Stimulated activated CD8-positive, alpha-beta memory T cell treated with anti-CD3 and anti-CD28 coated beads, Interleukin-4, amount 100 ng/mL, for 24 hours (primary cell): ENCODE measurements around the gene ENSA.
A peak's percentile ranks its signal among the peaks of the same experiment; 100 is the strongest.
"Not testable (repeated sequence)": the region's sequence is repeated elsewhere in the genome, so short reads cannot be mapped to it uniquely, and the experiment has no call there.

Experiments
- DNase-seq: peaks from one replicate; pipeline ENCODE4 v3.0.0-alpha.2; 2020; ENCODE audit warnings: low read depth

Gene ENSA

GRCh38 chr1:150621497-150622302 lies 7.7 kb downstream of the ENSA start:
- DNase-seq: peak; percentile 33

GRCh38 chr1:150620919-150621318 lies 8.5 kb downstream of the ENSA start:
- no peak for DNase-seq

- no peak for DNase-seq
These were observed 9.6 kb downstream of the ENSA start for GRCh38 chr1:150619576-150620509.

- DNase-seq: no peak
These were observed 13.8 kb downstream of the ENSA start for GRCh38 chr1:150615346-150616201.

DNA sequence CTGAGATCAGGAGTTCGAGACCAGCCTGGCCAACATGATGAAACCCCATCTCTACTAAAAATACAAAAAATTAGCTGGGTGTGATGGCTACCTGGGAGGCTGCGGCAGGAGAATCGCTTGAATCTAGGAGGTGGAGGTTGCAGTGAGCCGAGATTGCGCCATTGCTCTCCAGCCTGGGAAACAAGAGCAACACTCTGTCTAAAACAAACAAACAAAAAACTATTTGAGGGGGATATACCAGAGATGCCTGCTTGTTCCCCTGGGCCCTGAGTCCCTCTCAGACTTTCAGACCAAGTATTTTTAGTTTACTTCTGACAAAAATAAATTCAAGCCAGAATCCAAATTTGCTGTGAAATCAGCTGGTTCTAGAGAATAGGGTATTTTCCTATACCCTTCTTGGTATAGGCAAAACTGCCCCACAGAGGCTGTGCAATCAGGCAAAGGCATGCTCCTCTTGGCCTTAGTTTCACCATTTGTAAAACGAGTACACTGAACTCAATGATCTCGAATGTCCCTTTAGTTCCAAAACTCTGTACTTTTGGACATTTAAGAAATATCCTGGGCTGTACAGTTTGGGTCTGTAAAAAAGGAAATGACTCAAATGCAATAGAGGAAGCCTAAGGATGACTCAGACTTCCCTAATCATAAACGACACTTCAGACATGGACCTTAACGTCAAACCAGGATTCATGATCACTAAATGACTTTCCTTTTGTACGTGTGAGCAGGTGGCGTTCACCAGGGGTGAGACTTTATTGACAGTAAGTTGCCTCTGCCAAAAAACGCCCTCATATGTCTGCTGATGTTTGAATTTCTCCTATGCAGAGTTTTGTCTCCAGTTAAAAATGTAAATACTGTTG lies 16.1 kb downstream of the ENSA start:
- DNase-seq: no peak

DNA sequence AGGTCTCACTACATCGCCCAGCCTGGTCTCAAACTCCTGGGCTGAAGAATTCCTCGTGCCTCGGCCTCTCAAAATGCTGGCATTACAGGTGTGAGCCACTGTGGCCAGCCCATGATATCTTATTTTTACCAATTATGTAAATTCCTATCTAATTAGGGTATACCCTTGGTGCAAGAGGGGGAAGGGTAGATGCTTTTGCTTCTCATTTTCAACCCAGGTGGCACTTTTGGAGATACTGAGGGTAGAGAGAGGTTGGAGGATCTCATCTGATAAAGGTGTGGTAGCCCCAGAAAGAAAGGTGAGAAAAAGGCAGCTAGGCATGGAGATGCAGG lies 17.4 kb downstream of the ENSA start:
- DNase-seq: no peak

- no peak for DNase-seq
These were observed 18.8 kb downstream of the ENSA start for GRCh38 chr1:150610576-150610975.

DNA sequence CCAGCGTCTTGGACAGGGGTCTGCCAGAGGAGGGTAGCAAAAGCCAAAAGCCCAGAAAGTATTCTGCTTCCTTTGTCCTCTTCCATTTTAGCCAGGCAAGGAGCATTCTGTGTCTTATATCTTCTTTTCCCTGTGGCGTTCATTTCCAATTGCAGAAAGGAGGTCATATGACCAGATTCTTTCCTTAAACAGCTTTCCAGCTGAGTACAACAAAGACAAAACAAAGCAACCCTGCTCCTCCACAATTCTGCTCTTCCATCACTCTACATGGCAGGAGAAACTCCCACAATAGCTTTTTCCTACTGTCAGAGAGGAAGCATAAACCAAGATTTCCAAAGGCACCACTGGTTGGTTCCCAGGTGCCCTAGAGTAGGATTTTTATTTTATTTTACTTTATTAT lies 19.7 kb downstream of the ENSA start:
- no peak for DNase-seq

DNA sequence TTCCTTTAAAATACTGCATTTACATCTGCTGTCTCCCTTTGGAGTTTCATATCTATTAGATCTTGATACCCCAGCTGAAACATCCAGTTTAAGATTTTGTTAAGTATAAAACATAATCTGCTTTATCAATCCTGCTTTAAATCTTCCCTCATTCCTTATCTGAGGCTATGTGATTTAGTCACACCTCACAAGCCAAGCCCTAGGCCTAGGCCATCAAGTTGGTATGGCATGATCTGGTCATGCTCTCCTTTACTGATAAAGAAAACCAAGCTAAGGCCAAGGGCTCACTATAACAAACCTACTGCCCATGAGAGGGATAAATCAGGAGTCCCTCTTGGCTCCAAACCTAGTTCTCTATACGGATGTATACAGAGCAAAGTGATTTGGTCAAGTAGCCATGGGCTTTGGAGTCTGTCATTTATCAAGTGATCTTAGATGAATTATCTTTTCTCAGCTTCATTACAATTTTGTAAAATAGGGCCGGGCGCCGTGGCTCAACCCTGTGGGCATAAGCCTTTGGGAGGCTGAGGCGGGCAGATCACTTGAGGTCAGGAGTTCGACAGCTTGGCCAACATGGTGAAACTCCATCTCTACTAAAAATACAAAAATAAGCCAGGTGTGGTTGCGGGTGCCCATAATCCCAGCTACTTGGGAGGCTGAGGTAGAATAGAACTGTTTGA lies 22.8 kb downstream of the ENSA start:
- no peak for DNase-seq

GRCh38 chr1:150605451-150605731 lies 24.0 kb downstream of the ENSA start:
- DNase-seq: not testable (repeated sequence)

- DNase-seq: no peak
These were observed 25.2 kb downstream of the ENSA start for GRCh38 chr1:150604226-150604588.

GRCh38 chr1:150603711-150604110 lies 25.7 kb downstream of the ENSA start:
- DNase-seq: no peak

DNA sequence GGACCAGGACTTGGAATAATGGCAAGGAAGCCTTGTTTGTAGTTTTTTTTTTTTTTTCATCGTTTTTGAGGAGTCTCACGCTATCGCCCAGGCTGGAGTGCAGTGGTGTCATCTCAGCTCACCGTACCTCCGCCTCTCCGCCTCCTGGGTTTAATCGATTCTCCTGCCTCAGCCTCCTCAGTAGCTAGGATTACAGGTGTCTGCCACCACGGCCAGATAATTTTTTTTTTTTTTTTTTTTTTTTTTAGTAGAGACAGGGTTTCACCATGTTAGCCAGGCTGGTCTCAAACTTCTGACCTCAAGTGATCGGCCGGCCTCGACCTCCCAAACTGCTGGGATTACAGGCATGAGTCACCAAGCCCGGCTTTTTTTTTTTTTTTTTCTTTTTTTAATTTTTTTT lies 27.0 kb downstream of the ENSA start:
- not testable (repeated sequence) for DNase-seq

GRCh38 chr1:150601540-150601939 lies 27.9 kb downstream of the ENSA start:
- DNase-seq: no peak

DNA sequence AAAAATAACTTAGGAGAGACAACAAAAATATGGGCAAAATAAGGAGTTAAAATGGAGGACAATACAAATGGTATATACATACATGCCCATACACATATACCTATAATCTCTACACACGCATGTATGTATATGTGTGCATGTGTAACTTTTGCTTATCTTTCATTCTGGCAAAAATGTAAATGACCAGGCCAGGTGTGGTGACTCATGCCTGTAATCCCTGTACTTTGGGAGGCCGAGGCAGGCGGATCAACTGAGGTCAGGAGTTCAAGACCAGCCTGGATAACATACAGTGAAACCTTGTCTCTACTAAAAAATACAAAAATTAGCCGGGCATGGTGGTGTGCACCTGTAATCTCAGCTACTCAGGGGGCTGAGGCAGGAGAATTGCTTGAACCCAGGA lies 31.1 kb downstream of the ENSA start:
- DNase-seq: not testable (repeated sequence)

DNA sequence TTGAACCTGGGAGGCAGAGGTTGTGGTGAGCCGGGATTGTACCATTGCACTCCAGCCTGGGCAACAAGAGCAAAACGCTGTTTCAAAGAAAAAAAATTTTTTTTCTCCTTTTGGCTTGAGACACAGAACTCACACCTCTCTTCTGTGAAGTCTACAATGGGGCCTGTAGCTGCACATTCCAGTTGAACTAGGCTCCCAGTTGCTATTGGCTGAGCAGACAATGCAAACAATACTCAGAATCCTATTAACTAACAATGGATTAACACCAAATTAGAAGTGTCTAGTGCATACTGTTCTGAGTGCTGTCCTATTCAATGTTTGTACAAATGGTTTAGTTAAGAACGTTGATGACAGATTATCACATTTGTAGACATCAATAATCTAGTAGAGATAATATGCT lies 32.4 kb downstream of the ENSA start:
- DNase-seq: no peak

- no peak for DNase-seq
These were observed 33.1 kb downstream of the ENSA start for GRCh38 chr1:150596095-150596892.

DNA sequence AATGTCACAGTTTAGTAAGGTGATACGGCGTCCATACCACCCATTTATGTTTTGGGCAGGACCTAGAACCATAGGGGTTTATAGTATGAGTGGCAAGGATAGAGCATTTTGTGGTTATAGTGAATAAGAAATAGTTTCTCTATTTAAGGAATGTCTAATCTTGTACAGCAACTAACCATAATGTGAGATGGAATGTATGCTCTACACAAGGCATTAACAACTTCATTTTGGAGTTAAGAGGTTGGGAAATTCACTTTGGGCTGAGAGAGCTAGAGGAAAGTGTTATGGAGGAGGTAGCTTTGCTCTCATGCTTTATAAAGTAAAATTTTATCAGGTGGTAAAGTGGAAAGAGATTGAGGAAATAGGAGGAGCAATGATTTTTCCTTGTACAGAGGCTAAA lies 47.0 kb downstream of the ENSA start:
- no peak for DNase-seq

- not testable (repeated sequence) for DNase-seq
These were observed 47.5 kb downstream of the ENSA start for GRCh38 chr1:150581962-150582361.

GRCh38 chr1:150581437-150581836 lies 48.0 kb downstream of the ENSA start:
- DNase-seq: not testable (repeated sequence)
